ENCODE data around the gene ZNF511.

ZNF511 gene

GRCh38 chr10:133302230-133302629, 6.5 kb upstream of the ZNF511 start:
- peak overlapping the region; percentile 18 for H3K4me3 ChIP-seq (ENCODE audit: low read depth, low read length)
- H2AK5ac ChIP-seq (ENCODE audit: low read length): no peak overlapping the region
- H2AFZ ChIP-seq (ENCODE audit: insufficient read depth, low read length, poor library complexity): no peak overlapping the region
- H2BK120ac ChIP-seq (ENCODE audit: insufficient read depth, low read length, poor library complexity): no peak overlapping the region
- H3K79me1 ChIP-seq (ENCODE audit: low read length): no peaks in the 10 kb centered on the region
- peak overlapping the region; percentile 15 for H3K18ac ChIP-seq (ENCODE audit: low read length)
- H3K4me1 ChIP-seq (ENCODE audit: control insufficient read depth in 1 of 2, insufficient read depth in 2 of 2, low read length in 2 of 2): peaks cover 0 to 2% of the 10 kb centered on the region in 2 experiments
- H3K27me3 ChIP-seq (ENCODE audit: insufficient read depth, low read length): no peaks in the 10 kb centered on the region
- H4K91ac ChIP-seq (ENCODE audit: low read depth, low read length): no peak overlapping the region
- H3K36me3 ChIP-seq (ENCODE audit: control insufficient read depth in 1 of 2, insufficient read depth in 2 of 2, low read length in 2 of 2): peaks cover 37 to 49% of the 10 kb centered on the region in 2 experiments
- H3K9ac ChIP-seq (ENCODE audit: low read length): no peak overlapping the region
- H3K4me2 ChIP-seq (ENCODE audit: low read length): no peak overlapping the region
- H3K4ac ChIP-seq (ENCODE audit: low read depth, low read length): no peak overlapping the region
- H3K9me3 ChIP-seq (ENCODE audit: insufficient read depth, low read depth, low read length): no peaks in the 10 kb centered on the region
- no peak overlapping the region for H2BK12ac ChIP-seq (ENCODE audit: low read length)
- no peak overlapping the region for H4K12ac ChIP-seq (ENCODE audit: low read depth, low read length)
- H3K23ac ChIP-seq (ENCODE audit: low read length): no peak overlapping the region
- WGBS (ENCODE audit: extremely low coverage, insufficient coverage, insufficient read length): no CpG with 5 or more reads among the region's 14 CpGs
- no peak for DNase-seq
- H3K14ac ChIP-seq (ENCODE audit: low read length): no peak overlapping the region
- H2BK5ac ChIP-seq (ENCODE audit: low read depth, low read length, poor library complexity): no peak overlapping the region
- H4K8ac ChIP-seq (ENCODE audit: low read depth, low read length): no peak overlapping the region
- no peak overlapping the region for H3K27ac ChIP-seq (ENCODE audit: low read depth, low read length)
- no peaks in the 10 kb centered on the region for H3K79me2 ChIP-seq (ENCODE audit: control insufficient read depth, insufficient read depth, low read length, poor library complexity)

- Histone ChIP-seq H2BK5ac (ENCODE audit: low read depth, low read length, poor library complexity) (no peak overlapping the region), H3K14ac (ENCODE audit: low read length) (no peak overlapping the region), H3K9me3 (ENCODE audit: insufficient read depth, low read depth, low read length) (no peaks in the 10 kb centered on the region), H3K4ac (ENCODE audit: low read depth, low read length) (no peak overlapping the region), H4K12ac (ENCODE audit: low read depth, low read length) (no peak overlapping the region), H3K18ac (ENCODE audit: low read length) (no peak overlapping the region), H4K8ac (ENCODE audit: low read depth, low read length) (no peak overlapping the region), H2BK12ac (ENCODE audit: low read length) (no peak overlapping the region), H3K36me3 (ENCODE audit: control insufficient read depth in 1 of 2, insufficient read depth in 2 of 2, low read length in 2 of 2) (peaks cover 30 to 40% of the 10 kb centered on the region in 2 experiments), H3K79me2 (ENCODE audit: control insufficient read depth, insufficient read depth, low read length, poor library complexity) (no peaks in the 10 kb centered on the region), H3K4me1 (ENCODE audit: control insufficient read depth in 1 of 2, insufficient read depth in 2 of 2, low read length in 2 of 2) (peaks cover 2 to 7% of the 10 kb centered on the region in 2 experiments), H3K4me2 (ENCODE audit: low read length) (no peak overlapping the region), H2AFZ (ENCODE audit: insufficient read depth, low read length, poor library complexity) (no peak overlapping the region), H4K91ac (ENCODE audit: low read depth, low read length) (no peak overlapping the region), H2AK5ac (ENCODE audit: low read length) (no peak overlapping the region), H3K4me3 (ENCODE audit: low read depth, low read length) (no peak overlapping the region), H3K79me1 (ENCODE audit: low read length) (no peaks in the 10 kb centered on the region), H3K9ac (ENCODE audit: low read length) (no peak overlapping the region), H2BK120ac (ENCODE audit: insufficient read depth, low read length, poor library complexity) (no peak overlapping the region), H3K27ac (ENCODE audit: low read depth, low read length) (no peak overlapping the region), H3K23ac (ENCODE audit: low read length) (no peak overlapping the region), H3K27me3 (ENCODE audit: insufficient read depth, low read length) (no peaks in the 10 kb centered on the region)
- DNase-seq: no peak
- WGBS (ENCODE audit: extremely low coverage, insufficient coverage, insufficient read length): no CpG with 5 or more reads among the region's 10 CpGs
Observed at GRCh38 chr10:133303206-133303605, 5.5 kb upstream of the ZNF511 start.

- H2AFZ ChIP-seq (ENCODE audit: insufficient read depth, low read length, poor library complexity): no peak overlapping the region
- no CpG with 5 or more reads among the region's 5 CpGs for WGBS (ENCODE audit: extremely low coverage, insufficient coverage, insufficient read length)
Observed at GRCh38 chr10:133306097-133306476, 2.6 kb upstream of the ZNF511 start.

GRCh38 chr10:133306941-133307379, 1.8 kb upstream of the ZNF511 start:
- no peak overlapping the region for H4K12ac ChIP-seq (ENCODE audit: low read depth, low read length)
- H2BK120ac ChIP-seq (ENCODE audit: insufficient read depth, low read length, poor library complexity): no peak overlapping the region
- no peak overlapping the region for H4K91ac ChIP-seq (ENCODE audit: low read depth, low read length)
- no peak overlapping the region for H3K4me3 ChIP-seq (ENCODE audit: low read depth, low read length)
- peaks cover 22 to 23% of the 10 kb centered on the region in 2 experiments for H3K36me3 ChIP-seq (ENCODE audit: control insufficient read depth in 1 of 2, insufficient read depth in 2 of 2, low read length in 2 of 2)
- H2BK5ac ChIP-seq (ENCODE audit: low read depth, low read length, poor library complexity): no peak overlapping the region
- H3K23ac ChIP-seq (ENCODE audit: low read length): no peak overlapping the region
- WGBS (ENCODE audit: extremely low coverage, insufficient coverage, insufficient read length): no CpG with 5 or more reads among the region's 17 CpGs
- H2AFZ ChIP-seq (ENCODE audit: insufficient read depth, low read length, poor library complexity): no peak overlapping the region
- peaks cover 4 to 10% of the 10 kb centered on the region in 2 experiments for H3K4me1 ChIP-seq (ENCODE audit: control insufficient read depth in 1 of 2, insufficient read depth in 2 of 2, low read length in 2 of 2)
- no peak for DNase-seq
- peak overlapping the region; percentile 54 for H3K18ac ChIP-seq (ENCODE audit: low read length)
- peaks cover 5% of the 10 kb centered on the region for H3K79me2 ChIP-seq (ENCODE audit: control insufficient read depth, insufficient read depth, low read length, poor library complexity)
- H2AK5ac ChIP-seq (ENCODE audit: low read length): no peak overlapping the region
- no peak overlapping the region for H3K14ac ChIP-seq (ENCODE audit: low read length)
- no peak overlapping the region for H3K9ac ChIP-seq (ENCODE audit: low read length)
- H3K27me3 ChIP-seq (ENCODE audit: insufficient read depth, low read length): no peaks in the 10 kb centered on the region
- no peak overlapping the region for H3K27ac ChIP-seq (ENCODE audit: low read depth, low read length)
- no peak overlapping the region for H2BK12ac ChIP-seq (ENCODE audit: low read length)
- no peak overlapping the region for H3K4me2 ChIP-seq (ENCODE audit: low read length)
- peaks cover 7% of the 10 kb centered on the region for H3K79me1 ChIP-seq (ENCODE audit: low read length)
- H4K8ac ChIP-seq (ENCODE audit: low read depth, low read length): no peak overlapping the region
- peak overlapping the region; percentile 61 for H3K4ac ChIP-seq (ENCODE audit: low read depth, low read length)
- H3K9me3 ChIP-seq (ENCODE audit: insufficient read depth, low read depth, low read length): peaks cover 5% of the 10 kb centered on the region

More at GRCh38 chr10:133306097-133306476, 2.6 kb upstream of the ZNF511 start:
- H3K14ac ChIP-seq (ENCODE audit: low read length): no peak overlapping the region
- no peak overlapping the region for H4K12ac ChIP-seq (ENCODE audit: low read depth, low read length)
- peaks cover 4 to 10% of the 10 kb centered on the region in 2 experiments for H3K4me1 ChIP-seq (ENCODE audit: control insufficient read depth in 1 of 2, insufficient read depth in 2 of 2, low read length in 2 of 2)
- no peak overlapping the region for H3K27ac ChIP-seq (ENCODE audit: low read depth, low read length)
- H4K8ac ChIP-seq (ENCODE audit: low read depth, low read length): no peak overlapping the region
- H3K79me1 ChIP-seq (ENCODE audit: low read length): peaks cover 7% of the 10 kb centered on the region
- H3K23ac ChIP-seq (ENCODE audit: low read length): no peak overlapping the region
- no peak for DNase-seq
- H2BK12ac ChIP-seq (ENCODE audit: low read length): no peak overlapping the region
- H3K4me2 ChIP-seq (ENCODE audit: low read length): no peak overlapping the region
- H3K36me3 ChIP-seq (ENCODE audit: control insufficient read depth in 1 of 2, insufficient read depth in 2 of 2, low read length in 2 of 2): peaks cover 22 to 23% of the 10 kb centered on the region in 2 experiments
- no peak overlapping the region for H3K4me3 ChIP-seq (ENCODE audit: low read depth, low read length)
- no peak overlapping the region for H2BK120ac ChIP-seq (ENCODE audit: insufficient read depth, low read length, poor library complexity)
- H3K18ac ChIP-seq (ENCODE audit: low read length): no peak overlapping the region
- H3K4ac ChIP-seq (ENCODE audit: low read depth, low read length): no peak overlapping the region
- no peak overlapping the region for H3K9ac ChIP-seq (ENCODE audit: low read length)
- no peak overlapping the region for H4K91ac ChIP-seq (ENCODE audit: low read depth, low read length)
- H3K9me3 ChIP-seq (ENCODE audit: insufficient read depth, low read depth, low read length): peaks cover 5% of the 10 kb centered on the region
- no peak overlapping the region for H2BK5ac ChIP-seq (ENCODE audit: low read depth, low read length, poor library complexity)
- no peak overlapping the region for H2AK5ac ChIP-seq (ENCODE audit: low read length)
- no peaks in the 10 kb centered on the region for H3K27me3 ChIP-seq (ENCODE audit: insufficient read depth, low read length)
- peaks cover 5% of the 10 kb centered on the region for H3K79me2 ChIP-seq (ENCODE audit: control insufficient read depth, insufficient read depth, low read length, poor library complexity)

All from trophoblast cell (in vitro differentiated cells and primary cell).